GM21576 (cell line): Measurements from ENCODE around the gene SLC11A1.

Experiments used
- ATAC-seq: cut with Tn5 transposase; IDR thresholded peaks from one replicate; pipeline ENCODE4 v1.9.1; 2021; ENCODE audit warnings: mild to moderate bottlenecking, moderate library complexity; ENCODE audit not compliant: unreplicated experiment

SLC11A1 gene

GRCh38 chr2:218392891-218393462, 10.9 kb downstream of the SLC11A1 start:
- no peak for ATAC-seq

GRCh38 chr2:218393750-218394290, 11.7 kb downstream of the SLC11A1 start:
- no peak for ATAC-seq

GRCh38 chr2:218394298-218395089, 12.4 kb downstream of the SLC11A1 start:
- ATAC-seq: no peak

GRCh38 chr2:218395090-218395444, 13.0 kb downstream of the SLC11A1 start:
- no peak for ATAC-seq

- ATAC-seq: no peak
These were observed 13.4 kb downstream of the SLC11A1 start for GRCh38 chr2:218395456-218395825.

- peak; percentile 42 for ATAC-seq
These were observed 14.0 kb downstream of the SLC11A1 start for GRCh38 chr2:218395826-218396687.

- no peak for ATAC-seq
These were observed 14.8 kb downstream of the SLC11A1 start for GRCh38 chr2:218396688-218397462.

GRCh38 chr2:218397463-218397819, 15.4 kb downstream of the SLC11A1 start:
- no peak for ATAC-seq

GRCh38 chr2:218397820-218398436, 15.9 kb downstream of the SLC11A1 start:
- ATAC-seq: peak; percentile 23

- ATAC-seq: no peak
These were observed 16.6 kb downstream of the SLC11A1 start for GRCh38 chr2:218398437-218399390.

- ATAC-seq: peak; percentile 30
These were observed 17.5 kb downstream of the SLC11A1 start, which contains the start of gene CTDSP1 for GRCh38 chr2:218399391-218400166. TSS of gene CTDSP1 (plus strand) at chr2:218399868. CDS start at chr2:218400091, 223 bp downstream.

- no peak for ATAC-seq
These were observed 18.3 kb downstream of the SLC11A1 start for GRCh38 chr2:218400167-218400929.

- no peak for ATAC-seq
These were observed 19.1 kb downstream of the SLC11A1 start for GRCh38 chr2:218400930-218401881.

GRCh38 chr2:218401890-218402289, 19.8 kb downstream of the SLC11A1 start:
- ATAC-seq: no peak

- ATAC-seq: no peak
These were observed 20.4 kb downstream of the SLC11A1 start for GRCh38 chr2:218402491-218402901.

GRCh38 chr2:218402911-218403411, 20.9 kb downstream of the SLC11A1 start:
- no peak for ATAC-seq
